ENCODE measurements around the gene RAB3C.

RAB3C gene

GRCh38 chr5:58760222-58760621, 177.3 kb downstream of the RAB3C start:
- Histone ChIP-seq H3K9ac (ENCODE audit: low read depth, low read length) (no peak overlapping the region), H3K36me3 (ENCODE audit: insufficient read depth, low read depth, low read length) (no peaks in the 10 kb centered on the region), H3K4me3 (ENCODE audit: low read length) (no peak overlapping the region), H3K27me3 (ENCODE audit: insufficient read depth, low read length) (no peaks in the 10 kb centered on the region), H3K9me3 (ENCODE audit: insufficient read depth, low read depth, low read length) (no peaks in the 10 kb centered on the region), H3K27ac (ENCODE audit: low read length) (no peak overlapping the region), H3K4me1 (ENCODE audit: insufficient read depth, low read length) (no peaks in the 10 kb centered on the region)

- no peaks in the 10 kb centered on the region for H3K9me3 ChIP-seq (ENCODE audit: insufficient read depth, low read depth, low read length)
- no peaks in the 10 kb centered on the region for H3K27me3 ChIP-seq (ENCODE audit: insufficient read depth, low read length)
- H3K4me1 ChIP-seq (ENCODE audit: insufficient read depth, low read length): no peaks in the 10 kb centered on the region
- H3K9ac ChIP-seq (ENCODE audit: low read depth, low read length): no peak overlapping the region
- H3K4me3 ChIP-seq (ENCODE audit: low read length): no peak overlapping the region
- no peaks in the 10 kb centered on the region for H3K36me3 ChIP-seq (ENCODE audit: insufficient read depth, low read depth, low read length)
- no peak overlapping the region for H3K27ac ChIP-seq (ENCODE audit: low read length)
Measured at GRCh38 chr5:58761407-58761806, 178.5 kb downstream of the RAB3C start.

GRCh38 chr5:58763390-58763789, 180.5 kb downstream of the RAB3C start:
- no peak overlapping the region for H3K4me3 ChIP-seq (ENCODE audit: low read length)
- no peak overlapping the region for H3K27ac ChIP-seq (ENCODE audit: low read length)
- H3K9me3 ChIP-seq (ENCODE audit: insufficient read depth, low read depth, low read length): no peaks in the 10 kb centered on the region
- H3K27me3 ChIP-seq (ENCODE audit: insufficient read depth, low read length): no peaks in the 10 kb centered on the region
- no peak overlapping the region for H3K9ac ChIP-seq (ENCODE audit: low read depth, low read length)
- no peaks in the 10 kb centered on the region for H3K36me3 ChIP-seq (ENCODE audit: insufficient read depth, low read depth, low read length)
- no peaks in the 10 kb centered on the region for H3K4me1 ChIP-seq (ENCODE audit: insufficient read depth, low read length)

- Histone ChIP-seq H3K36me3 (ENCODE audit: insufficient read depth, low read depth, low read length) (no peaks in the 10 kb centered on the region), H3K27me3 (ENCODE audit: insufficient read depth, low read length) (no peaks in the 10 kb centered on the region), H3K9me3 (ENCODE audit: insufficient read depth, low read depth, low read length) (no peaks in the 10 kb centered on the region), H3K4me1 (ENCODE audit: insufficient read depth, low read length) (no peaks in the 10 kb centered on the region), H3K9ac (ENCODE audit: low read depth, low read length) (no peak overlapping the region), H3K4me3 (ENCODE audit: low read length) (no peak overlapping the region), H3K27ac (ENCODE audit: low read length) (no peak overlapping the region)
Measured at GRCh38 chr5:58764199-58764598, 181.3 kb downstream of the RAB3C start.

- Histone ChIP-seq H3K4me3 (ENCODE audit: low read length) (no peak overlapping the region), H3K27me3 (ENCODE audit: insufficient read depth, low read length) (no peaks in the 10 kb centered on the region), H3K9me3 (ENCODE audit: insufficient read depth, low read depth, low read length) (no peaks in the 10 kb centered on the region), H3K27ac (ENCODE audit: low read length) (no peak overlapping the region), H3K9ac (ENCODE audit: low read depth, low read length) (no peak overlapping the region), H3K4me1 (ENCODE audit: insufficient read depth, low read length) (no peaks in the 10 kb centered on the region), H3K36me3 (ENCODE audit: insufficient read depth, low read depth, low read length) (no peaks in the 10 kb centered on the region)
Measured at GRCh38 chr5:58765058-58765457, 182.2 kb downstream of the RAB3C start.

- H3K9ac ChIP-seq (ENCODE audit: low read depth, low read length): no peak overlapping the region
- H3K27me3 ChIP-seq (ENCODE audit: insufficient read depth, low read length): no peaks in the 10 kb centered on the region
- H3K4me1 ChIP-seq (ENCODE audit: insufficient read depth, low read length): no peaks in the 10 kb centered on the region
- H3K4me3 ChIP-seq (ENCODE audit: low read length): no peak overlapping the region
- no peaks in the 10 kb centered on the region for H3K9me3 ChIP-seq (ENCODE audit: insufficient read depth, low read depth, low read length)
- H3K36me3 ChIP-seq (ENCODE audit: insufficient read depth, low read depth, low read length): no peaks in the 10 kb centered on the region
- H3K27ac ChIP-seq (ENCODE audit: low read length): no peak overlapping the region
Measured at GRCh38 chr5:58767104-58767503, 184.2 kb downstream of the RAB3C start.

- H3K36me3 ChIP-seq (ENCODE audit: insufficient read depth, low read depth, low read length): no peaks in the 10 kb centered on the region
- no peak overlapping the region for H3K4me3 ChIP-seq (ENCODE audit: low read length)
- H3K4me1 ChIP-seq (ENCODE audit: insufficient read depth, low read length): no peaks in the 10 kb centered on the region
- H3K9me3 ChIP-seq (ENCODE audit: insufficient read depth, low read depth, low read length): no peaks in the 10 kb centered on the region
- no peak overlapping the region for H3K27ac ChIP-seq (ENCODE audit: low read length)
- H3K27me3 ChIP-seq (ENCODE audit: insufficient read depth, low read length): no peaks in the 10 kb centered on the region
- H3K9ac ChIP-seq (ENCODE audit: low read depth, low read length): no peak overlapping the region
Measured at GRCh38 chr5:58770136-58770535, 187.3 kb downstream of the RAB3C start.

- Histone ChIP-seq H3K9ac (ENCODE audit: low read depth, low read length) (no peak overlapping the region), H3K9me3 (ENCODE audit: insufficient read depth, low read depth, low read length) (no peaks in the 10 kb centered on the region), H3K4me3 (ENCODE audit: low read length) (no peak overlapping the region), H3K27me3 (ENCODE audit: insufficient read depth, low read length) (no peaks in the 10 kb centered on the region), H3K27ac (ENCODE audit: low read length) (no peak overlapping the region), H3K4me1 (ENCODE audit: insufficient read depth, low read length) (no peaks in the 10 kb centered on the region), H3K36me3 (ENCODE audit: insufficient read depth, low read depth, low read length) (no peaks in the 10 kb centered on the region)
Measured at GRCh38 chr5:58771796-58772195, 188.9 kb downstream of the RAB3C start.

GRCh38 chr5:58773744-58774441, 191.0 kb downstream of the RAB3C start:
- Histone ChIP-seq H3K9me3 (ENCODE audit: insufficient read depth, low read depth, low read length) (no peaks in the 10 kb centered on the region), H3K9ac (ENCODE audit: low read depth, low read length) (no peak overlapping the region), H3K4me1 (ENCODE audit: insufficient read depth, low read length) (no peaks in the 10 kb centered on the region), H3K4me3 (ENCODE audit: low read length) (no peak overlapping the region), H3K36me3 (ENCODE audit: insufficient read depth, low read depth, low read length) (no peaks in the 10 kb centered on the region), H3K27me3 (ENCODE audit: insufficient read depth, low read length) (no peaks in the 10 kb centered on the region), H3K27ac (ENCODE audit: low read length) (no peak overlapping the region)

GRCh38 chr5:58774937-58775336, 192.1 kb downstream of the RAB3C start:
- Histone ChIP-seq H3K9ac (ENCODE audit: low read depth, low read length) (no peak overlapping the region), H3K4me1 (ENCODE audit: insufficient read depth, low read length) (no peaks in the 10 kb centered on the region), H3K27me3 (ENCODE audit: insufficient read depth, low read length) (no peaks in the 10 kb centered on the region), H3K4me3 (ENCODE audit: low read length) (no peak overlapping the region), H3K27ac (ENCODE audit: low read length) (no peak overlapping the region), H3K9me3 (ENCODE audit: insufficient read depth, low read depth, low read length) (no peaks in the 10 kb centered on the region), H3K36me3 (ENCODE audit: insufficient read depth, low read depth, low read length) (no peaks in the 10 kb centered on the region)

- Histone ChIP-seq H3K36me3 (ENCODE audit: insufficient read depth, low read depth, low read length) (no peaks in the 10 kb centered on the region), H3K27me3 (ENCODE audit: insufficient read depth, low read length) (no peaks in the 10 kb centered on the region), H3K27ac (ENCODE audit: low read length) (no peak overlapping the region), H3K4me1 (ENCODE audit: insufficient read depth, low read length) (no peaks in the 10 kb centered on the region), H3K9ac (ENCODE audit: low read depth, low read length) (no peak overlapping the region), H3K4me3 (ENCODE audit: low read length) (no peak overlapping the region), H3K9me3 (ENCODE audit: insufficient read depth, low read depth, low read length) (no peaks in the 10 kb centered on the region)
Measured at GRCh38 chr5:58775701-58776262, 192.9 kb downstream of the RAB3C start.

- Histone ChIP-seq H3K36me3 (ENCODE audit: insufficient read depth, low read depth, low read length) (no peaks in the 10 kb centered on the region), H3K9ac (ENCODE audit: low read depth, low read length) (no peak overlapping the region), H3K9me3 (ENCODE audit: insufficient read depth, low read depth, low read length) (no peaks in the 10 kb centered on the region), H3K4me3 (ENCODE audit: low read length) (no peak overlapping the region), H3K27me3 (ENCODE audit: insufficient read depth, low read length) (no peaks in the 10 kb centered on the region), H3K27ac (ENCODE audit: low read length) (no peak overlapping the region), H3K4me1 (ENCODE audit: insufficient read depth, low read length) (no peaks in the 10 kb centered on the region)
Measured at GRCh38 chr5:58776559-58776958, 193.7 kb downstream of the RAB3C start.
